ENCODE measurements around the gene DGKH.

Gene DGKH

GRCh38 chr13:42266473-42266872 lies 218.0 kb downstream of the DGKH start:
- peak; percentile 57 for DNase-seq
- in situ Hi-C loops (cut with HindIII; ENCODE audit: low pct_ligation_motif_present, low sequenced_read_pairs), result no loop called here
- peak overlapping the region; percentile 14 for H3K27ac ChIP-seq
- no peak overlapping the region for H3K4me3 ChIP-seq (ENCODE audit: low read depth, low read length)
- no peak for TF ChIP-seq CTCF (IDR thresholded peaks at IDR 0.05; ENCODE audit: low read depth, low read length, missing control alignments)
- H3K27me3 ChIP-seq (replicated peaks), result no peaks in the 10 kb centered on the region
- no peaks in the 10 kb centered on the region for H3K36me3 ChIP-seq (replicated peaks)

GRCh38 chr13:42270160-42270856 lies 221.9 kb downstream of the DGKH start:
- no peak overlapping the region for H3K4me3 ChIP-seq (ENCODE audit: low read depth, low read length)
- H3K36me3 ChIP-seq (replicated peaks), result no peaks in the 10 kb centered on the region
- no peak overlapping the region for H3K27ac ChIP-seq
- H3K27me3 ChIP-seq (replicated peaks), result no peaks in the 10 kb centered on the region
- in situ Hi-C loops (cut with HindIII; ENCODE audit: low pct_ligation_motif_present, low sequenced_read_pairs), result no loop called here
- no peak for TF ChIP-seq CTCF (IDR thresholded peaks at IDR 0.05; ENCODE audit: low read depth, low read length, missing control alignments)
- DNase-seq, result no peak

GRCh38 chr13:42270857-42271215 lies 222.4 kb downstream of the DGKH start:
- peak overlapping the region; percentile 92 for H3K27ac ChIP-seq
- H3K4me3 ChIP-seq (ENCODE audit: low read depth, low read length), result peak overlapping the region; percentile 84
- in situ Hi-C loops (cut with HindIII; ENCODE audit: low pct_ligation_motif_present, low sequenced_read_pairs), result no loop called here
- no peaks in the 10 kb centered on the region for H3K36me3 ChIP-seq (replicated peaks)
- no peak for DNase-seq
- TF ChIP-seq CTCF (IDR thresholded peaks at IDR 0.05; ENCODE audit: low read depth, low read length, missing control alignments), result no peak
- H3K27me3 ChIP-seq (replicated peaks), result no peaks in the 10 kb centered on the region

GRCh38 chr13:42271337-42272114 lies 223.1 kb downstream of the DGKH start:
- Histone ChIP-seq H3K27ac (peak overlapping the region; percentile 92), H3K36me3 (replicated peaks) (no peaks in the 10 kb centered on the region), H3K27me3 (replicated peaks) (no peaks in the 10 kb centered on the region), H3K4me3 (ENCODE audit: low read depth, low read length) (peak overlapping the region; percentile 84)
- TF ChIP-seq CTCF (IDR thresholded peaks at IDR 0.05; ENCODE audit: low read depth, low read length, missing control alignments), result no peak
- in situ Hi-C loops (cut with HindIII; ENCODE audit: low pct_ligation_motif_present, low sequenced_read_pairs), result no loop called here
- DNase-seq, result peak; percentile 98

GRCh38 chr13:42272115-42272803 lies 223.8 kb downstream of the DGKH start, which contains the start of gene AKAP11:
Gene AKAP11, plus strand, starts transcription at chr13:42272152. Its CDS starts 14,197 bp downstream, at chr13:42286349.
- no peak for TF ChIP-seq CTCF (IDR thresholded peaks at IDR 0.05; ENCODE audit: low read depth, low read length, missing control alignments)
- Histone ChIP-seq H3K36me3 (replicated peaks) (no peaks in the 10 kb centered on the region), H3K27ac (peak within 1 kb of the TSS; percentile 92), H3K4me3 (ENCODE audit: low read depth, low read length) (peak within 1 kb of the TSS; percentile 84), H3K27me3 (replicated peaks) (no peaks in the 10 kb centered on the region)
- in situ Hi-C loops (cut with HindIII; ENCODE audit: low pct_ligation_motif_present, low sequenced_read_pairs), result no loop called here
- peak; percentile 24 for DNase-seq

Data from brain microvascular endothelial cell (primary cell).